ENCODE results near the gene KLB.
A peak's percentile ranks its signal among the peaks of the same experiment; 100 is the strongest.
"Not testable (repeated sequence)": the region's sequence is repeated elsewhere in the genome, so short reads cannot be mapped to it uniquely, and the experiment has no call there.

The KLB gene

DNA sequence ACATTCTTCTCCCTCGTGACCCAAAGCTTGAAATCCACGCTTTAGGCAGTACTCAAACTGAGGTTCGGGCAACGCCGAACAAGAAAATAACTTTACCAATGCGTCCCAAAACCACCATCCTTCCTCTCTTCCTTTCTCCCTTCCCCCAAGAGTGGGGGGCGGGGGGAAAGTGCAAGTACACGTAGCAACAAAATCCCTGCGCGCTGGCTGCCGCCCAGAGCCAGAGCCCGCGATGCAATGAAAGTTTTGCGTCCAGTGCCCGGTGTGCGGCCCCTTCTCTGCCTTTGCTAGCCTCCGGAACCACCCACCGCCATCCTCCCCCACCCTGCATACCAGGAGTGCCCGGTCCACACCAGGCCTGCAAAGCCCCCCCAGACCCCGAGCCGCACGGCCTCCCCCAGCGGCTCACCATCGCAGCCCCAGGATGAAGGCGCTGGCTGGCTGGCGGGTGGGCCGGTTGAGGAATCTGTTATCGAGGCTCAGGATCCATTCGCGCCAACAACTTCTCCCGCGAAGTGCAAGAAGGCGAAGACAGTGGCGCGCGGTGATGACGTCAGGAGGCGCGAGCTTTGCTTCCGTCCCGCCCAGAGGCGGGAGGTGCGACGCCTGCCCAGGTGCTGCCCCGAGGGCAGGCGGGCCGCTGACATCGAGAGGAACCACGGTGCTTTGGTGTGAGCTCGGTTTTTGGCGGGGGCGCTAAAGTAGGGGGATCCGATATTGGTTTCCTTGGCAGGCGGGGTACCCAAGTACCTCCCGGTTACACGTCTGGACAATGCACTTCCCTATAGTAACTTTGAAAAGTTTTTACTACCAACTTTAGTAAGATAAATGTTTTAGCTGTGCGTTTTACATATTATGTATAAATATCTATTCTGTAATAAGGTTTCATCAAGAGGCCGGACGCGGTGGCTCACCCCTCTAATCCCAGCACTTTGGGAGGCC lies 40.6 kb upstream of the KLB start, which contains the start of gene RFC1:
Gene RFC1, minus strand, starts transcription at position 533 of the 942 bp plus-strand sequence. Its CDS starts 121 bp downstream, at position 412.
- H3K4me3 ChIP-seq (ENCODE audit: control insufficient read depth, low read depth, low read length): peak within 1 kb of the TSS; percentile 100
- DNase-seq (ENCODE audit: low read depth): peak; percentile 47
- TF ChIP-seq, protein P1, sequence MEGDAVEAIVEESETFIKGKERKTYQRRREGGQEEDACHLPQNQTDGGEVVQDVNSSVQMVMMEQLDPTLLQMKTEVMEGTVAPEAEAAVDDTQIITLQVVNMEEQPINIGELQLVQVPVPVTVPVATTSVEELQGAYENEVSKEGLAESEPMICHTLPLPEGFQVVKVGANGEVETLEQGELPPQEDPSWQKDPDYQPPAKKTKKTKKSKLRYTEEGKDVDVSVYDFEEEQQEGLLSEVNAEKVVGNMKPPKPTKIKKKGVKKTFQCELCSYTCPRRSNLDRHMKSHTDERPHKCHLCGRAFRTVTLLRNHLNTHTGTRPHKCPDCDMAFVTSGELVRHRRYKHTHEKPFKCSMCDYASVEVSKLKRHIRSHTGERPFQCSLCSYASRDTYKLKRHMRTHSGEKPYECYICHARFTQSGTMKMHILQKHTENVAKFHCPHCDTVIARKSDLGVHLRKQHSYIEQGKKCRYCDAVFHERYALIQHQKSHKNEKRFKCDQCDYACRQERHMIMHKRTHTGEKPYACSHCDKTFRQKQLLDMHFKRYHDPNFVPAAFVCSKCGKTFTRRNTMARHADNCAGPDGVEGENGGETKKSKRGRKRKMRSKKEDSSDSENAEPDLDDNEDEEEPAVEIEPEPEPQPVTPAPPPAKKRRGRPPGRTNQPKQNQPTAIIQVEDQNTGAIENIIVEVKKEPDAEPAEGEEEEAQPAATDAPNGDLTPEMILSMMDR (IDR thresholded peaks at IDR 0.05; ENCODE audit: control insufficient read depth, insufficient read depth, low read depth, low read length, missing control alignments): no peak

DNA sequence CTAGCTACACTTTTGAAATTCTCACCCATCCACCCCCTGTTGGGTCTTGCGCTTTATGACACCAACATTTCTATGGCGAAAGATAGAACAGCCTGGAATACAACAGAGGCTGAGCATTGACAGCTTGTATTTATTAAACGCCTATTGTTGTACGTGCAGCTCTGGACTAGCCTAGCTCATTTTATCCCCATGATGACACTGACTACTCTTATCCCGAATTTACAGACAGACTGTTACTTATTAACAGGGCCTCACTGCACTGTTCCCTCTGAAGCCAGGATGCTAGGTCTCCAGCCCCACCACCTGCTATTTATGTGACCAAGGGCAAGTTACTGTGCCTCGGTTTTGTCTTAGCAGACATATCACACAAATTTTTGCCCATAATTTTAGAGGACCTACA lies 39.6 kb upstream of the KLB start:
- no peak overlapping the region for H3K4me3 ChIP-seq (ENCODE audit: control insufficient read depth, low read depth, low read length)
- DNase-seq (ENCODE audit: low read depth): no peak
- TF ChIP-seq, protein P1 (IDR thresholded peaks at IDR 0.05; ENCODE audit: control insufficient read depth, insufficient read depth, low read depth, low read length, missing control alignments): no peak

DNA sequence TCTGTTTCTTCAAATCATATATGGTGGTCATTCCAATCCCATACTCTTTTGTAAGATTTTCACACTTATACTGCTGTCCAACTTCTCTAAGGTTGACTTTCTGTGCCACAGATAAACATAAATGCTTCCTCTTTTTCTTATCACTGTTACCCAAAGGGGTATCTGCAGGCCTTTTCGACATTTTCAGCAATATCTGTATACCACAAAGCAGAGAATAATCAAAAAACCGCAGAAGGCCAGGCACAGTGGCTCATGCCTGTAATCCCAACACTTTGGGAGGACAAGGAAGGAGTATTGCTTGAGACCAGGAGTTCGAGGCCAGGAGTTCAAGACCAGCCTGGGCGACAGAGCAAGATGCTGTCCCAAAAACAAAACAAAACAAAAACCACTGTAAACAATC lies 37.4 kb upstream of the KLB start:
- TF ChIP-seq, protein P1 (IDR thresholded peaks at IDR 0.05; ENCODE audit: control insufficient read depth, insufficient read depth, low read depth, low read length, missing control alignments): no peak
- DNase-seq (ENCODE audit: low read depth): no peak
- H3K4me3 ChIP-seq (ENCODE audit: control insufficient read depth, low read depth, low read length): no peak overlapping the region

DNA sequence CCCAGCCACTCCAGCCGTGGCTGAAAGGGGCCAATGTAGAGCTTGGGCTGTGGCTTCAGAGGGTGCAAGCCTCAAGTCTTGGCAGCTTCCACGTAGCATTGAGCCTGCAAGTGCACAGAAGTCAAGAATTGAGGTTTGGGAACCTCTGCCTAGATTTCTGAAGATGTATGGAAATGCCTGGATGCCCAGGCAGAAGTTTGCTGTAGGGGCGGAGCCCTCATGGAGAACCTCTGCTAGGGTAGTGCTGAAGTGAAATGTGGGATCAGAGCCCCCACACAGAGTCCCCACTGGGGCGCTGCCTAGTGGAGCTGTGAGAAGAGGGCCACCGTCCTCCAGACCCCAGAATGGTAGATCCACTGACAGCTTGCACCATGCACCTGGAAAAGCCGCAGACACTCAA lies 35.5 kb upstream of the KLB start:
- not testable (repeated sequence) for H3K4me3 ChIP-seq (ENCODE audit: control insufficient read depth, low read depth, low read length)

DNA sequence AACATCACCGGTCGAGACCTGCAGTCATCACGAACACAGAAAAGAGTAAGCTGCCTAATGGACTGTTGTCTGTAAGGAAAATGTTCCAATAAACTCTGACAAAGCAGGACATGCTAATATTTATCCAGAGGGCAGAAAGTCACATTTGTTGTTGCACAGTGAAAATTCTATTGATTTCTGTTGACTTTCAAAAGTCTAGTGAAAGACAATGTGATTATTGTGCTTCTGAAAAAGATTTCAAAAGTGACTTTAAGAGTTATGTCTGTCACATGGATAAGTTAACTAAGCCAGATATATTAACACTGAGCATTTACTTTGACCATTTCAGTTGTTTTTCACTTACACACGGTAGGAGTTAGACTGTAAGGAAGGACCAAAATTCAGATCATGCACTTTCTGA lies 31.3 kb upstream of the KLB start:
- TF ChIP-seq, protein P1 (IDR thresholded peaks at IDR 0.05; ENCODE audit: control insufficient read depth, insufficient read depth, low read depth, low read length, missing control alignments): no peak
- no peak for DNase-seq (ENCODE audit: low read depth)
- no peak overlapping the region for H3K4me3 ChIP-seq (ENCODE audit: control insufficient read depth, low read depth, low read length)

More for the DNA sequence above, 35.5 kb upstream of the KLB start:
- not testable (repeated sequence) for DNase-seq (ENCODE audit: low read depth)

DNA sequence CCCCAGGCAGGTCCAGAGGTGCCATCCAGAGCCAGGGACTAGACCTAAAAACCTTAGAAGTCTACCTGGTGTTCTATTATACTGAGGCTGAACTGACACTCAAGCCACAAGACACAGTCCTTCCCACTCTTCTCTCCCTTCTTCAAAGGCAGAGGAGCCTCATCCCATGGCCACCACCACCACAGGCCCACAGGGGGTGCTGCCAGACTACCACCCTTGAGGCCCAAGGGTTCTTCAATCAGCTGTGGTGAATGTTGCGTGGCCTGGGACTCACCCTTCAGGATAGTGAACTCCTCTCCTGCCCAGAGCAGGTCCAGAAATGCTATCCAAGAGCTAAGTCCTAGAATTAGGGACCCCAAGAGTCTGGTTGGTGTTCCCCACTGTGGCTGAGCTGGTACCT lies 23.0 kb upstream of the KLB start:
- no peak for DNase-seq (ENCODE audit: low read depth)
- TF ChIP-seq, protein P1 (IDR thresholded peaks at IDR 0.05; ENCODE audit: control insufficient read depth, insufficient read depth, low read depth, low read length, missing control alignments): no peak
- H3K4me3 ChIP-seq (ENCODE audit: control insufficient read depth, low read depth, low read length): no peak overlapping the region

DNA sequence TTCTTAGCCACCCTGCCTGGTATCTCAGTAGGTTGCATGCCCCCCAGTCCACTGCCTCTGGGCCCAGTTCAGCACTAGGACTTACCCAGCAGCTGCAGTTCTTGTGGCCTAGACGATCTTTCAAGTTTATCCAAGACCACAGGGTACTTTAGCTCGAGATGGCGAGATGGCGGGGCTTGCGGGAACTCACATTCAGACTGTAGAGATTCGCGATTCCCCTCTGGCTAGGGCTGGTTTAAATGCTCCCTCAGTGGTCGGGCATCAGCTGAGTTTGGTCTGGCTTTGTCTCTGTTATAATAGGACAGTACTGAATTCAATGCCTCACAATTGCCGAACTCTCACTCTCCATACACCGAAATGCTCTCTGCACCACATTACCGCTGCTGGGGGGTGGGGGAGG lies 22.2 kb upstream of the KLB start:
- TF ChIP-seq, protein P1 (IDR thresholded peaks at IDR 0.05; ENCODE audit: control insufficient read depth, insufficient read depth, low read depth, low read length, missing control alignments): no peak
- no peak for DNase-seq (ENCODE audit: low read depth)
- no peak overlapping the region for H3K4me3 ChIP-seq (ENCODE audit: control insufficient read depth, low read depth, low read length)

Measured in AG09309 (cell line).